Endothelial cell of hepatic sinusoid (primary cell): ENCODE results near the gene SLC9A2.

Source experiments
- in situ Hi-C: cut with HindIII; loops from 2 replicates; pipeline ENCODE4 v1.10.0; 2017; ENCODE audit warnings: low sequenced_read_pairs

The SLC9A2 gene

DNA sequence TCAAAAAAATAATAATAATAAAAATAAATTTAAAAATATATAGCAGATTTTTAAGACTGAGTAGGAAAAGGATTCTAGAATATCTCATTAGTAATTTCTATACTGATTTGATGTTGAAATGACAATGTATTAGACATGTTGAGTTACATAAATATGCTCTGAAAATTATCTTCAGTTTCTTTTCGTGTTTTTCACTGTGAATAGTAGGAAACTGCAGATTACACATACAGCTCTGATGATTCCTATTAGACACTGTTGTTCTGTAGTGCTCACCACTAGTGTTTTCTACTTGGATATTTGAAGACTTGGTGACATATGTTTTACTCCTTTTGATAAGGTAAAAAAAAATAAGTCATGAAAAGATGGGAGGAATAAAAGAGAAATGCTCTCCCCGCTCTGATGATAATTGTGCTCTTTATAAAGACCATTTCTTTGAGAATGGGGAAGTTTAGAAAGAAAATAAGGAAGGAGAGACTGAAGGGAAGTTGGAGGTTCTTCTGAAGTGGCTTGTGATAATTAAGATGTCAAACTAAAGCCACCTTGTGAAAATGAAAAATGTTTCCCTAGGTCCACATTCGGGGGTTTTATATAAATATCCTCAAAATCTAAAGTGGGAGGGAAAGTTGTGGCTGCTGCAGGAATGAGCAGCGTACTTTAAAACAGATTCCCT, 52.9 kb downstream of the SLC9A2 start:
- in situ Hi-C loops = no loop called here

DNA sequence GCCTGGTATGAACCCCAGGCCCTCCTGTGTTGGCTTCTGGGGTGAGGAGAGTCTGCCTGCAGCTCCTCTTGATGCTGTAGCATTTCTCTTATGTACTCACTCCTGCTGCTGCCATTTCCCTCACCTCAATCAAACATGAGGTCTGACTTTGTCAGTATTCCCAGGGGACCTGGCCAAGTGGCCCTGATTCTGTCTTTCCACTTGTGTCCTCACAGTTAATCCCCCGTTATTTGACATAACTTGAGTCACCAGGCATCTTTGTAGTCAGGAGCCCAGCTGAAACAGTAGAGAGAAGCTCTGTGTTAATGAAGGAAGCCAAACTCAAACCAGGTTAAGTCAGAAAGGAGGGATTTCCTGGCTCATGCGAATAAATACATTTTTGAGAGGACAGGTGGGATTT, 55.0 kb downstream of the SLC9A2 start:
- in situ Hi-C loops = no loop called here

DNA sequence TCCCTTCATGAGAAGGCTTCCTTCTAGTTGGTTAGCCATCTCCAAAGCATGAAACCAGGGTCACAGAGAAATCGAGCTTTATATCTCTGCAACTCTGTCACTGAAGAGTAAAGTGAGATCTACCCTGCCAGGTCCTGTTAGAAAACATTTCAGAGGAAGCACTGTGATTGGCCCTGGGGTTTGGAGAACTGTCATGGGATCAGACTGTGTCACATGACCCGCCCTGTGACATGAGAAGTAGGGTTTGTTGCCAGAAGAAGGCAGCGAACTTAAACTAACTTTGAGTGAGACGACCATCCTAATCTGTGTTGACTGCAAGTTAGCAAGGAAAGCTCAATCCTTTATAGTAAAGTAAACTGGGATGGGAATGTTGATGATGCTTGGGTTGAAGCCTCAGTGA, 55.5 kb downstream of the SLC9A2 start:
- in situ Hi-C loops = no loop called here

DNA sequence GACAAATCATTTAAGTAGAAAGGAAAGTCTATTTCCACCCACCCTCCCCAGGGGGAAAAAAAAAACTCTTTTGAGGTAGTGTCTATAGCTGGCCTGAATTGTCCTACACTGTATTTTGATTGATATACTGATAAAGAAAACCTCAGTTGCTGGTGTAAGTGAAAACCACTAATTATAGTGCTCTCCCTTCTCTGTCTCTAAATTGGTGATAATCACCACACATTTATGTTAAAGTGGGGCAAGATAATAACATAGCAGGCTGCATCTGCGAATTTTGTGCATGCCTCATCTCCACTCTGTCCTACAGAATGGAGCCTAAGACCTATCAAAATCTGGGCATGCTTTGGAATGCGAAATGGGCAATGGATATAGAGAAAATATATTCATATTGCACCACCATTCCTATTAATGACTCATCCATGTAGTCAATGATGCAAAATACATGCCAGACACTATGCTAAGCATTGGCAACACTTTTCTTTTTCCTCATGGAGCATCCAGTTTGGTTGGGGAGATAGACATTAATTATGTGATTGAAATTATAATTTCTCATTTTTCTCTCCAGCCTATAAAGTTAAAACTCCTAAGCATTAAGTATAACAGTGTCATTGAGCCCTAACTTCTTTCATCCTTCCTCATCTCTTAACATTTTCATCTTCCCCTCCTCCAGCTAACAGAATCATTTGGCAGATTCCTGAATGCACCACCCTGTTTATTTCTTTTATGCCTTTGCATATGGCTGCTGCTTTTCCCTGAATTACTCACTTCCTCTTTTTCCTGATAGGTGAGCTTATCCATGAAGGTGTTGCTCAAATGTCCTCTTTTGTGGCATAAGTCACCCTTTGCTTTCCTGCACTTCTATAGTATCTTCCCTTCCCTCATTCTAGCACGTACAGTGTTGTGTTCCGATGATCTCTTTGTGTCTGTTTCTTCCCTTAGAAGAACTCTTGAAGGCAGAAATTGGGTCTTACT, 58.2 kb downstream of the SLC9A2 start:
- in situ Hi-C loops = no loop called here

DNA sequence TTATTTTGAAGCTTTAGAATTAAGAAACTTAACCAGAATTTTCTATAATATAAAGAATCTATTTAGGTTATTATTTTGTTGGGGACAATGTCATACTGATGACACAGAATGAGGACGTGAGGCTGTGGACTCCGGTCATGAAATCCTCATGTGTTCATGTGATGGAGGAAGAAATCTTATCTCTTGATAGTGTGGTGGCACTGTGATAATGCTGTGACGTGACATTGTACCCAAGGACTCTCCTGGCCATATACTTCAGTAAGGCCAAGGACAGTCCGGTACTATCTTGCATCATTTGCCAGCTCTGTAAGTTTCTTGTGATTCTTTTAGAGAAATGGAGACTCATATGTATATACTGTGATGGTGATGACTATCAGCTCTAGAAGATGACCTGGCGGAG, 59.1 kb downstream of the SLC9A2 start:
- in situ Hi-C loops = no loop called here

DNA sequence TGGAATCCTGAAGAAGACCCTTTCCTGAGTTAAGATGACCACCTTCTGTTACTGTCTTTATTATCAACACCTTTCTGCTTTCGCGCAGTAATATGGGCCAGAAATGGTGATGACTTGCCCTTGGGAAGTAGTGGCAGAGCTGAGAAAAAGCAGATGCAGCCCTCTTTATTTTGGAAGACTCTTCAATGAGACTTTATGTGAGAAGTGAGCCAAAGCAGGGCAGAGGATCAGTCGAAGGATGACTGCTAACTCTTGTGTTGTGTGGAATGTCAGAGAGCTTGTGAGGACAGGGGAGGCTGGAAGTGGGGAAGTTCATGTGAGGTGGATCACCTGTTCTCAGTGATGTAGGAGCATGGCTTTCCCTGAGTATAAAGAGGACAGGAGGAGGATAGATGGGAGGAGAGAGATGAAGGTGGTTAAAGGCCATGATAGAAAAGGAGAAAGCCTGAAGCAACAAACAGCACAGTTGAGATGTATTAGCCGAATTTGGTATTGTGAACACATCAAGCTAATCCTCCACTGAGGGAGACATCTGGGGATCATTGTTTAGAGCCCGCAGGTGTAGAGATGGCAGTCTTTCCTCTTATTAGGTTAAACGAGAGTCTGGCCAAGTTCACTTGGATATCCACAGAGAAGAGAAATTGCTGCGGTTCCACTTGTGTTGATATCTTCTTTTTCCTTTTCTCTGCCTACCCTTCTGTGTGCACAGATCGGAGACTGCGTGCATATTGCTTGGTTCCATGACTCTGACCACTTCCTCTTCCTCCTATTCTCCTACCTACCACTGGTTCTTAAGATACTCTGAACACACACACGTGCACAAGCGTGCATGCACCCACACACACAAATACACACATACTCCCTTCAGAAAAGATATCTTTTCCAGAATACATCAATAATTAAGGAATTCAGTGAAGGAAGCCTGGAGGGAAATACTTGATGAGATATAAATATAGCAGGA, 67.4 kb downstream of the SLC9A2 start:
- in situ Hi-C loops = no loop called here

DNA sequence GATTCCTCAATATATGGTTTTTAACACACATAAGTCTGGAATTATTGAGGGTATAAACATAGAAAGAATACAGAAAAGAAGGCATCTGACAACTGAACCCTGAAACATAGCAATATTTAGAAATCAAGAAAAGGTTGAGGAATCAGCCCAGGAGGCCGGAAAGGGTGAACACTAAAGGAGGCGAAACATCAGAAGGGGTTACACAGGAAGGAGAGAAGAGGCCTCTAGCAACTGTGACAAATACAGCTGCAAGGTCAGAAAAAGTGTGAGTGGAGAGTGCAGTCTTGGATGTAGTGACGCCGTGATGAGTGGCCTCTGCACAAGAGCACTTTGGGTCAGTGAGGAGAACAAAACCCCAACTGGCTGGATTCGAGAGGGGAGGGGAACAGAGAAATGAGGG, 70.7 kb downstream of the SLC9A2 start:
- in situ Hi-C loops = no loop called here

DNA sequence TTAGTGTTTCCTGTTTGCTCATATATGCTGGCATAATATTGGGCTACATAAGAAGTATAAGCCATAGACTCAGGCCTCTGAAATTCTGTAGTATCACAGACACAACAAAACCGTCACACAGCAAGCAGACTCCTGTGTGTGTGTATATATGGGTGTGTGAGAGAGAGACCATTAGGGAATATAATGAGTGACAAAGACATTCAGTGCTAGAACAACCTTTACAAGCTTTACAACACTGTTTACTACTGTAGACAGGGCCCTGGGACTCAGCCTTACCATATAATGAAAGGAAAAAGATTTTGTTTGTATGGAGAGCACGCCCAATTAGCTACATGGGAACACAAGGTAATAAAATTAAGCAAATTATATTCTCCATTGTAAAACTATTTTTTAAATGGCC, 77.1 kb downstream of the SLC9A2 start:
- in situ Hi-C loops = no loop called here

DNA sequence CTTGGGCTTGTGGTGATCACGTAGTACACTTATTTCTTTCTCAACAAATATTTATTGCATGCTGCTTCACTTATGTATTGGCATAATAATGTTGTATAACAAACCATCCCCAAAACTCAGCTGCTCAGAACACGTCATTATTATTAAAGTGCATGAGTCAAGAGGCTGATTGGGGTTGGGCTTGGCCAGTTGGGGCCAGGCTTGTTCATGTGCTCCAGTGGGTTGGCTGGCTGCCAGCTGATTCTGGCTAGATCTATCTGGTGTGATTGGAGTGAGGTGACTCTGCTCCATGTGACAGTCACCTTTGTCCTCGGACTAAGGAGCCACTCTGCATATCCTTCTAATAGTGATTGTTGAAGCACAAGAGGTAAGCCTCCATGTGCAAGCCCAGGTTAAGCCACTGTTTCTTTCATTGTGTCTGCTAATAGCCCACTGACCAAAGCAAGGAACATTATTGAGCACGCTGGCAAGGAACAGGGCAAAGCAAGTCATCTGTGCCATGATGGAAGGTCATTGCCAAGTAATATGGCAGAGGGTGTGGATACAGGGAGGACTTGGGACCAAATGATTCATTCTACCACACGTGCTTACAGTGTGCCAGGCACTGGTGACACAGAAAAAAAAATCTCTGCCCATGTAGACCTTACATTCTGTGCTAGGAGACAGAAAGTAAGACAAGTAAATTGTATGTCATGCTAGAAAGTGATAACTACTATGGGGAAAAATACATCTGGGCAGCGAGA, 79.2 kb downstream of the SLC9A2 start:
- in situ Hi-C loops = no loop called here

DNA sequence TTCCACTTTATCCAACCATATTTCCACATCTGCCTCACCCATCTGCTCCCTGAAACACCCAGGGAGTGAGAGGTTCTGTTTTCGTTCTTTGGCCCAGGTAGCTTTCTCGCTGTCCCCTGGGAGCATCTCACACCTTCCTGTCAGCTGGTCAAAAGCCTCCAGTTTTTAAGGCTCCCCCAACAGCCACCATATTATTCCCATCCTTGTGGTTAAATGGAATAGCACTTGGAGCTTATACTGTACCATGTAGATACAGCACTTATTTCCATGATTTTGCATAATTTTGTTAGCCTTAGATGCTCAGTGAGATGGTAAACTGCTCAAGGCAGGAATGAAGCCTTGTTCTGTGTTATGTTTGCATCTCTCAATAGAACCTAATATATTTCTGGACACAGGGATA, 84.0 kb downstream of the SLC9A2 start:
- in situ Hi-C loops = no loop called here

DNA sequence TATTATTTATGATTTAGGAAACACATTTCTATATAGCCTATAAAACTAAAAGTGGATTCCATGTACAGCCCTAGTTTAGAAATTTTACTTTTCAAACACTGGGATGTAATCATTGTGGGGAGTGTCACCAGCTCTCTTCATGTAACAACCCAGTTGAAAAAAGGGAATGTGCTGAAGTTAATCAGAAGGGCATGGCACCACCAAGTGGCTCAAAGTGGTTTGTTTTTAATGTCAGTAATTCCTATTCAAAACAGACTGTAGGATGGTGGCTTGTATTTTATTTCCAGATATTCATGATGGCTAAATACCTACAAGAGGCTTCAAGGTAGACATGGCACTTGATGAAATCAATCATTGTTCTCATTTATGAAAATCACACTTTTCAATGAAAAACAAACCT, 84.4 kb downstream of the SLC9A2 start:
- in situ Hi-C loops = no loop called here

DNA sequence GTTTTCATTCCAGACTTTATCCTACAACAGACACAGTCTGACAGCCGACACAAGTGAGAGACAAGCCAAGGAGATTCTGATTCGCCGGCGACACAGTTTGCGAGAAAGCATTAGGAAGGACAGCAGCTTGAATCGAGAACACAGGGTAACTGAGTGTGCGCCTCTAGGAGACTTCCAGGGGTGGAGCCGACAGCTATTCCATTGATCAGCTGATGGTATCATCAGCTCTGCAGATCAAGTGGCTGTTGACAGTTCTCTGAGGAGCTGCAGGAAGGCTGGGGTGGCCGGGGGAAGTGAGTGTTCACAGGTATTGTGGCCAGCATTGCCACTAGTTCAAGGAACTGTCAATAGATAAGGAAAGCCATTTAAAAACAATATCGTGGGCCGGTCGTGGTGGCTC, 85.2 kb downstream of the SLC9A2 start:
- in situ Hi-C loops = no loop called here

DNA sequence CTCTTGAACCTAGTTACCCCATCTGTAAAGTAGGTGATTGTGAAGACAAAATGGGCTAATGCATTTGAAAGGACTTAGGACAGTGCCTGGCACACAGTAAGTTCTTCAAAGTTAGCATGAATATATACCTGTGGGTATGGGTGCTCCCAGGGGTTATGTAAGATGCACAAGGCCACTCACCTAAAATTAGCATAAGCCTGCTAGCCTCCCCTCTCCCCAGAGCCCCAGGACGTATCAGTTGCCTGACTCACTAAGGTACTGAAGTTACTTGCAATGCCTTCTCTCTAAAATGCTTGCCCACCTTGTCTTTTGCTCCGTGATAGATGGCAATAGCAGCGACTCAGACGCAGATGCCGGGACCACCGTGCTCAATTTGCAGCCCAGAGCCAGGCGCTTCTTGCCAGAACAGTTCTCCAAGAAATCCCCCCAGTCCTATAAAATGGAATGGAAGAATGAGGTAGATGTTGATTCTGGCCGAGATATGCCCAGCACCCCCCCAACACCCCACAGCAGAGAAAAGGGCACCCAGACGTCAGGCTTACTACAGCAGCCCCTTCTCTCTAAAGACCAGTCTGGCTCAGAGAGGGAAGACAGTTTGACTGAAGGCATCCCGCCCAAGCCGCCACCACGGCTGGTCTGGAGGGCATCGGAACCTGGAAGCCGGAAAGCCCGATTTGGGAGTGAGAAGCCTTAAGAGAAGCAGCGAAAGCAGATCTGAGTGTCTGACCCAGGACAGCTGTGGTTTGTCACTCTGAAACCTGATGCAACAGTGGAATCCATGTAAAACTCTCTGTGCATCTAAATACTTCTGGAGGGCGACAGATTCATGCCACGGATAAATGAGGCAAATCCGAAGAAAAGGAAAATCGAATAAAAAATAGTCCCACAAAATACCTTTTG, 88.7 kb downstream of the SLC9A2 start:
- in situ Hi-C loops = no loop called here

DNA sequence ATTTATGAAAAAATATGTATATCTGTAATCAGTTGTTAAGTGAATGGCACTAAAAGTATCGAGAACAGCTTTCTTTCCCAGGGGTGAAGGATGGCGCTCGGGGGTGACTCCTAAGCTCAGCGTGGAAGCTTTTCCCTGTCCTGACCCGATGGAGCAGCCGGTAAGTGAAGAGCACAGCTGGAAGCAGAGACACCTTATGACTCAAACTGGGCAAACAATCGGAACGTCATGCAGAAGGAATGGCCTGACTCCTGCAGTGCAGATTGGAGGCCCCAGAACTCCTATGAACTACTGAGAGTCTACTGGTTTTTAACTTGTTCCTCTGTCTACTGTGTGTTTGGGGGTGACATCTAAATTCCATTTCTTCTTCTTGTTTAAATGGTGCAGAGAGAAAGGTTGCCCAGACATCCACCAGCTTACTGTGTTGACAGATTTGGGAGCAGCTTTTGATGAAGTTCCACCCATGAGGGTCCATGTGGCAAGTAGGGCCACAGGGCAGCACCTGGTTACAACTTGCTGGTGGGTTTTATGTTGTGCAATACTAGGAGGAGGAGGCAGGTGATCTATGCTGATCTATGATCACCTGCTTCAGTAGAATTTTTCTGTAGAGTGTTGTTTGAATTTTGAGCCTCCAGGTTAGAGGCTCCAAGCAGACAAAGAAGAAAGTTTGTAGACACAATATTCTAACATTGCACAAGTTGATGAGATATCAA, 89.7 kb downstream of the SLC9A2 start:
- in situ Hi-C loops = no loop called here

DNA sequence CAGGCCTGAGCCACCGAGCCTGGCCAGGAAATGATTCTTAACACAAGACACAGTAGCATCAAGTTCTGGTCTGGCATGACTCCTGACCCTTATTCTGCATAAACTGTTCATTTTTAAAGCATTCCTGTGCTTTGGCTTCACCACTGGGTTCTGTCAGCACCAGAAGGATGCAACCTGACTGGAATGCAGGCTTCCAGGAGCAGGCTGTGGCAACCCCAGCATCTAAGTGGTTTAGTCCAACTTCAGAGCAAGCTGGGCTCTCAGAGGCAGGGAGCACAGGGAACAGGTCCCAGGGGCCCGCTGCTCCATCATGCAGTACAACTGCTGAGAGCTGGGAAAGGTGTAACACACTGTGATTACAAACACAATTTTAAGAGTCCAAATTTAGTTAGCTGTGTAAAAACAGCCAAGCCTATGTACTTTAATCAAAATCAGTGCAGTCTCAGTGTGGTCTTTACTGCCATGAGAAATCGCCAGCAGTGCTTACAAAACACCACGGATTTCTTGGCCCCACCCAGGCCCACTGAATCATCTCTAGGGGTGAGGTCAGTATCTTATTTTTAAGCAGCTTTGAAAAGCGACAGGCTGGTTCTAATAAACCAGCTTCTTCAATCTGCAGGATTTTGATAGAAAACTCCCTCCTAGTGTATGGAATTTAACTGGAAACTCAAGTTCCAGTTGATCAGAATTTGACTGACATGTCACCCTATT, 98.1 kb downstream of the SLC9A2 start:
- in situ Hi-C loops = no loop called here

DNA sequence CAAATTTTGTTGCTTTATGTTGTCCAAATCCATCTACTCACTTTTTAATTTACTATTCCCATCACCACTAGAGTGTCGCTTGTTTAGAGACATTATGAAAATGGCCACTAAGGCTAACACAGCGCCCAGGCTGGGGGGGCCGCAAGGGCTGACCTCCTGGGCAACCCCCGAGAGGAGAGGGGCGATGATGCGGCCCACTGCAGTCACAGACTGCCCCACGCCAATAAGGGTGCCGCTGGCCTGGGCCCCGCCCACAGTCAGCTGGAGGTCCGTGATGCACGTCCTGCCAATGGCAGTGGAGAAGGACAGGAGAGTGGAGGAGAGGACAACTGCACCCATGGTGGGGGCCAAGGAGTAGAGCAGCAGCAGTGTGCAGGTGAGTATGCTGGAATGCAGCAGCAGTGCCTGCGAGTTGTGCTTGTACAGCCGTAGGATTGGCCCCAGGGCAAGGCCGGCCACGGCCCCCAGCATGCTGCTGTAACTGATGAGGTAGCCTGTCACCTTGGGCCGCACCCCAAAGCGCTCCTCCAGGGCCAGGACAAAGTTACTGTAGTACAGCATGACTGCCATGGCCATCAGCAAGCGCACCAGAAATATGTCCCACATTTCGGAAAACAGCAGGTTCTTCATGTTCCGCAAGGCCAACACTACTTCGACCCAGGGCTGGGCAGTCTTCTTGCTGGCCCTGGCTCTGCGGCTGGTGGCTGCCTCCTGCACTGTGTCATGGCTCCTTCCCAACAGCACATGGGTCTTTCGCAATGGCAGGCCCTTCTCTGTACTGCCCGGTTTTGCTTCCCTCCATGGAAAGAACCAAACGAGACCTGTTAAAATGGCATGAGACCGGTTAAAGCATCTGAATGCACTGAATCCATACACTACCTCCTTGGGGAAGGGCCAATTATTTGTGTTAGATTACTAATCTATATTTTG, 99.3 kb downstream of the SLC9A2 start:
- in situ Hi-C loops = no loop called here

DNA sequence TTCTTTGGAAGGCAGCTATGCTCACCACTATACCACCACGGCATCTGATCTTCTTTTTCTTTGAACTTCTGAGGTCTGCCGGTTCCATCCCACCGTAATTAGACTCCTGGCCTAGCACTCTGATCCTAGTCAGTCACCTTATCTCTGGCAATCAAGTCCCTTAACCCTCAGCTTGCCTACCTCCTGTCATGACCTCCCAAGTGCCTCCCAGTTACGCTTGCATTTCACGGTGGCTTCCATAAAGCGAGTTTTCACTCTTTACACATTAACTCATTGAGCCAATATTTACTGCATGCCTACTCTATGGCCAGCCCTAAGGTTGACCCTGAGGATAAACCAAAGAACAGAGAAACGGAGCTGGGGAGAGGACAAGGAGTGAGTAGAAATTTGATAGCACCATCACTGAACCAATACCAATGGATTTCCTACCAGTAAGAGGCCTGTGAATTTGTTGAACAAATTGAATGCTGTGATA, 104.7 kb downstream of the SLC9A2 start:
- in situ Hi-C loops = no loop called here
